Fibroblast of lung (primary cell): ENCODE data around the gene CMIP. TPM values are rescaled to one million over a fixed set of nuclear protein-coding genes. Genes with fewer than 3 reads are reported as not detected.

Experiments used
- DNase-seq, 2 donors: peaks; one replicate each; pipeline versions ENCODE4 v3.0.0 to v3.0.0-alpha.2; 2010; ENCODE audit warnings: low read depth in 2 of 2
- H2AFZ ChIP-seq: 2 replicates; pipeline ENCODE4 v1.5.1; 2012; ENCODE audit warnings: low read length, control low read depth, inconsistent platforms
- H3K27ac ChIP-seq: 2 replicates; pipeline ENCODE4 v1.5.1; 2011; ENCODE audit warnings: low read length, control low read depth; ENCODE audit not compliant: insufficient read depth
- H3K27me3 ChIP-seq: 2 replicates; pipeline ENCODE4 v1.5.1; 2011; ENCODE audit warnings: mild to moderate bottlenecking, low read length; ENCODE audit not compliant: control insufficient read depth, insufficient read depth
- H3K36me3 ChIP-seq: 2 replicates; pipeline ENCODE4 v1.5.1; 2011; ENCODE audit warnings: low read length; ENCODE audit not compliant: control insufficient read depth, insufficient read depth
- H3K4me1 ChIP-seq: 2 replicates; pipeline ENCODE4 v1.5.1; 2011; ENCODE audit warnings: low read length; ENCODE audit not compliant: control insufficient read depth, insufficient read depth; ENCODE audit errors: extremely low read depth
- H3K4me2 ChIP-seq: 2 replicates; pipeline ENCODE4 v1.5.1; 2011; ENCODE audit warnings: low read length, control low read depth; ENCODE audit not compliant: insufficient read depth; ENCODE audit errors: extremely low read depth
- H3K4me3 ChIP-seq, 4 experiments: fragments of 200-600 bp in 1 of 4; sonication (generic) in 1 of 4; replicated peaks in 1 of 4; 2 replicates each; pipeline ENCODE4 v1.5.1; 2011 to 2016; ENCODE audit warnings: low read length in 4 of 4, low read depth in 3 of 4, mild to moderate bottlenecking in 3 of 4, control low read depth in 2 of 4, inconsistent platforms in 1 of 4, mixed read lengths in 1 of 4; ENCODE audit not compliant: insufficient read depth in 1 of 4; ENCODE audit errors: control extremely low read depth in 1 of 4
- H3K79me2 ChIP-seq: 2 replicates; pipeline ENCODE4 v1.5.1; 2012; ENCODE audit warnings: mild to moderate bottlenecking, low read length, inconsistent platforms; ENCODE audit not compliant: control insufficient read depth, insufficient read depth
- H3K9ac ChIP-seq: 2 replicates; pipeline ENCODE4 v1.5.1; 2011; ENCODE audit warnings: mild to moderate bottlenecking, low read length, control low read depth; ENCODE audit not compliant: insufficient read depth
- H3K9me3 ChIP-seq: 2 replicates; pipeline ENCODE4 v1.5.1; 2012; ENCODE audit warnings: low read depth, low read length; ENCODE audit not compliant: control insufficient read depth, insufficient read depth
- H4K20me1 ChIP-seq: 2 replicates; pipeline ENCODE4 v1.5.1; 2011; ENCODE audit warnings: low read length; ENCODE audit not compliant: control insufficient read depth, insufficient read depth; ENCODE audit errors: extremely low read depth
- CTCF ChIP-seq, 2 donors: IDR thresholded peaks in 1 of 2; conservative IDR thresholded peaks in 1 of 2; 1 replicate in 1 of 2; 2 replicates in 1 of 2; pipeline ENCODE4 v1.5.1; 2011 to 2012; ENCODE audit warnings: low read length in 2 of 2, control low read depth in 1 of 2, inconsistent platforms in 1 of 2, low read depth in 1 of 2, mild to moderate bottlenecking in 1 of 2
- EZH2 ChIP-seq: IDR thresholded peaks from 2 replicates; pipeline ENCODE4 v1.5.1; 2012; ENCODE audit warnings: low read length, control low read depth, mild to moderate bottlenecking; ENCODE audit errors: missing control alignments
- polyA plus RNA-seq, 2 donors: library from polyadenylated mRNA; depleted of rRNA in 1 of 2; stranded (reverse) in 1 of 2; unstranded in 1 of 2; fragments of >200 nt; gene quantifications; 2 replicates each; pipeline ENCODE4 v1.2.1, GENCODE V29; 2011 to 2012; ENCODE audit warnings: missing spikeins in 1 of 2
- total RNA-seq: library from RNA; depleted of rRNA; stranded (reverse); fragments of >200 nt; gene quantifications from 2 replicates; pipeline ENCODE4 v1.2.1, GENCODE V29; 2014

The CMIP gene
- total and polyA plus RNA-seq, 2 donors (not counting 1 experiment from before 2014, with no cell fraction given), result 1.9 to 5.1 TPM

- H3K79me2 ChIP-seq, result no peaks in the 10 kb centered on the region
- H3K9ac ChIP-seq, result no peak overlapping the region
- H3K4me2 ChIP-seq, result no peak overlapping the region
- H2AFZ ChIP-seq, result no peak overlapping the region
- H4K20me1 ChIP-seq, result no peaks in the 10 kb centered on the region
- H3K4me1 ChIP-seq, result no peaks in the 10 kb centered on the region
- H3K27ac ChIP-seq, result no peak overlapping the region
- DNase-seq, result no peak
- no peak overlapping the region for H3K4me3 ChIP-seq
- no peaks in the 10 kb centered on the region for H3K27me3 ChIP-seq
- TF ChIP-seq EZH2 (no peak), CTCF (conservative IDR thresholded peaks at IDR 0.05 in 1 of 2, IDR thresholded peaks at IDR 0.05 in 1 of 2; ENCODE audit: low read depth in 1 of 2, low read length in 2 of 2) (no peak)
- H3K9me3 ChIP-seq, result no peaks in the 10 kb centered on the region
- no peaks in the 10 kb centered on the region for H3K36me3 ChIP-seq
These were observed 308.2 kb downstream of the CMIP start for GRCh38 chr16:81752876-81753227.

GRCh38 chr16:81754858-81755257 is 310.2 kb downstream of the CMIP start:
- no peak overlapping the region for H3K4me3 ChIP-seq
- H2AFZ ChIP-seq, result no peak overlapping the region
- no peak for TF ChIP-seq CTCF (conservative IDR thresholded peaks at IDR 0.05 in 1 of 2, IDR thresholded peaks at IDR 0.05 in 1 of 2; ENCODE audit: low read depth in 1 of 2, low read length in 2 of 2)
- TF ChIP-seq EZH2, result no peak
- no peak overlapping the region for H3K27ac ChIP-seq
- no peak for DNase-seq
- H3K79me2 ChIP-seq, result no peaks in the 10 kb centered on the region
- H3K4me2 ChIP-seq, result no peak overlapping the region
- no peaks in the 10 kb centered on the region for H3K27me3 ChIP-seq
- H3K36me3 ChIP-seq, result no peaks in the 10 kb centered on the region
- no peak overlapping the region for H3K9ac ChIP-seq
- H4K20me1 ChIP-seq, result no peaks in the 10 kb centered on the region
- H3K4me1 ChIP-seq, result no peaks in the 10 kb centered on the region
- no peaks in the 10 kb centered on the region for H3K9me3 ChIP-seq

GRCh38 chr16:81755915-81756614 is 311.5 kb downstream of the CMIP start:
- Histone ChIP-seq H3K4me1 (no peaks in the 10 kb centered on the region), H4K20me1 (no peaks in the 10 kb centered on the region), H3K27me3 (no peaks in the 10 kb centered on the region), H3K27ac (no peak overlapping the region), H3K4me2 (no peak overlapping the region), H3K9me3 (no peaks in the 10 kb centered on the region), H3K9ac (no peak overlapping the region), H3K79me2 (no peaks in the 10 kb centered on the region), H2AFZ (no peak overlapping the region), H3K36me3 (no peaks in the 10 kb centered on the region), H3K4me3 (no peak overlapping the region)
- DNase-seq, result no peak
- TF ChIP-seq EZH2, result no peak
- TF ChIP-seq CTCF (conservative IDR thresholded peaks at IDR 0.05 in 1 of 2, IDR thresholded peaks at IDR 0.05 in 1 of 2; ENCODE audit: low read depth in 1 of 2, low read length in 2 of 2), result no peak
